ENCODE results near the gene FAM185A. TPM values are rescaled to one million over a fixed set of nuclear protein-coding genes. Genes with fewer than 3 reads are reported as not detected.

The FAM185A gene
- total RNA-seq, 1 experiment from 2014 or later: 12.8 TPM

GRCh38 chr7:102810916-102811315, 62.1 kb downstream of the FAM185A start:
- no peaks in the 10 kb centered on the region for H3K36me3 ChIP-seq (ENCODE audit: low read depth, low read length)
- H3K4me1 ChIP-seq (ENCODE audit: insufficient read depth, low read length): peaks cover 15% of the 10 kb centered on the region
- no peak for ATAC-seq
- no peaks in the 10 kb centered on the region for H4K20me1 ChIP-seq (ENCODE audit: low read length)
- H3K79me2 ChIP-seq (ENCODE audit: low read length): no peaks in the 10 kb centered on the region
- H3F3A ChIP-seq (ENCODE audit: low read length, unreplicated experiment): peaks cover 6% of the 10 kb centered on the region
- H2AFZ ChIP-seq (ENCODE audit: low read length): no peak overlapping the region
- ChIA-PET POLR2A (ENCODE audit: unreplicated experiment) (no interaction called here), CTCF (no interaction called here)
- H3K9ac ChIP-seq (ENCODE audit: low read length): no peak overlapping the region
- intact Hi-C loops (cut with micrococcal nuclease): no loop called here
- no peaks in the 10 kb centered on the region for H3K9me2 ChIP-seq (replicated peaks; ENCODE audit: low read length)
- H3K9me3 ChIP-seq (ENCODE audit: low read length): no peaks in the 10 kb centered on the region
- no peak overlapping the region for H3K4me3 ChIP-seq (ENCODE audit: low read length)
- no peak overlapping the region for H3K4me2 ChIP-seq (ENCODE audit: low read length)
- no peak for TF ChIP-seq CTCF (conservative IDR thresholded peaks at IDR 0.05; ENCODE audit: low read depth, low read length)
- no peak for TF ChIP-seq EZH2 (IDR thresholded peaks at IDR 0.05; ENCODE audit: low read length, unreplicated experiment)
- no peak for TF ChIP-seq EZH2phosphoT487 (IDR thresholded peaks at IDR 0.05; ENCODE audit: borderline replicate concordance, low read length)
- BruUV-seq (replicated peaks): no TSS peak
- H3K27ac ChIP-seq (ENCODE audit: low read length): no peak overlapping the region
- no peak for DNase-seq
- H3K27me3 ChIP-seq (ENCODE audit: low read length): no peaks in the 10 kb centered on the region

- no peak overlapping the region for H2AFZ ChIP-seq (ENCODE audit: low read length)
Observed at GRCh38 chr7:102811942-102812678, 63.3 kb downstream of the FAM185A start.

More at GRCh38 chr7:102811942-102812678, 63.3 kb downstream of the FAM185A start:
- DNase-seq: no peak
- Histone ChIP-seq H4K20me1 (ENCODE audit: low read length) (no peaks in the 10 kb centered on the region), H3K79me2 (ENCODE audit: low read length) (no peaks in the 10 kb centered on the region), H3K36me3 (ENCODE audit: low read depth, low read length) (no peaks in the 10 kb centered on the region), H3K4me2 (ENCODE audit: low read length) (no peak overlapping the region), H3K27ac (ENCODE audit: low read length) (no peak overlapping the region), H3K4me1 (ENCODE audit: insufficient read depth, low read length) (peaks cover 15% of the 10 kb centered on the region), H3K27me3 (ENCODE audit: low read length) (no peaks in the 10 kb centered on the region), H3K9ac (ENCODE audit: low read length) (no peak overlapping the region), H3F3A (ENCODE audit: low read length, unreplicated experiment) (peaks cover 6% of the 10 kb centered on the region), H3K9me2 (replicated peaks; ENCODE audit: low read length) (no peaks in the 10 kb centered on the region), H3K9me3 (ENCODE audit: low read length) (no peaks in the 10 kb centered on the region), H3K4me3 (ENCODE audit: low read length) (no peak overlapping the region)
- ATAC-seq: no peak
- intact Hi-C loops (cut with micrococcal nuclease): no loop called here
- no TSS peak for BruUV-seq (replicated peaks)
- CTCF ChIA-PET: no interaction called here
- POLR2A ChIA-PET (ENCODE audit: unreplicated experiment): no interaction called here
- TF ChIP-seq EZH2 (IDR thresholded peaks at IDR 0.05; ENCODE audit: low read length, unreplicated experiment): no peak
- no peak for TF ChIP-seq EZH2phosphoT487 (IDR thresholded peaks at IDR 0.05; ENCODE audit: borderline replicate concordance, low read length)
- no peak for TF ChIP-seq CTCF (conservative IDR thresholded peaks at IDR 0.05; ENCODE audit: low read depth, low read length)
